Mucosa of descending colon (tissue), 3 donors: ENCODE measurements around the gene RAP1GAP. TPM values are rescaled to one million over a fixed set of nuclear protein-coding genes. Genes with fewer than 3 reads are reported as not detected.

ENCODE experiments used
- ATAC-seq: fragments of 200-7000 bp; cut with Tn5 transposase; one replicate; pipeline ENCODE4 v1.9.1; 2020; ENCODE audit warnings: mild to moderate bottlenecking, moderate library complexity
- DNase-seq, 3 donors: peaks; one replicate each; pipeline ENCODE4 v3.0.0-alpha.2; 2020
- H3K36me3 ChIP-seq: fragments of 200-600 bp; one replicate; pipeline ENCODE4 v1.8.0; 2021; ENCODE audit warnings: low read depth, mild to moderate bottlenecking
- H3K4me1 ChIP-seq: fragments of 200-600 bp; one replicate; pipeline ENCODE4 v1.8.0; 2021; ENCODE audit warnings: low read depth, mild to moderate bottlenecking
- H3K4me3 ChIP-seq: fragments of 200-600 bp; one replicate; pipeline ENCODE4 v1.8.0; 2021; ENCODE audit warnings: mild to moderate bottlenecking
- H3K9me3 ChIP-seq: fragments of 200-600 bp; one replicate; pipeline ENCODE4 v1.8.0; 2021; ENCODE audit warnings: mild to moderate bottlenecking
- intact Hi-C, 2 donors: fragments of 100-400 bp; cut with DNase I in 1 of 2; cut with micrococcal nuclease in 1 of 2; formaldehyde crosslinking; loops; one replicate each; pipeline versions ENCODE4 v1.11.0 to v1.11.1; 2022; cut with DNase I, micrococcal nuclease
- total RNA-seq, 3 donors: library from RNA; stranded (reverse); fragmentation: NEBNext Ultra II Directional in 2 of 3; extraction: Animal tissue kit (Norgen Biotek cat#: 25700) in 2 of 3; gene quantifications; one replicate each; pipeline versions ENCODE4 v1.2.1 to v1.2.4, GENCODE V29; 2021 to 2023
- TF ChIP-seq, protein P1 (sequence below): fragments of 200-600 bp; IDR thresholded peaks from one replicate; pipeline ENCODE4 v1.8.0; 2022; ENCODE audit warnings: antibody characterized with exemption, mild to moderate bottlenecking
- donor health status: DM: no; HTN: no; CAD: no; lungs with moderate emphysema.
- donor health status: DM: no; HTN: no; CAD: no.
- donor health status: DM: no; HTN: yes; CAD: no.

Gene RAP1GAP
- total RNA-seq, 3 donors from 2014 or later, result 15.7 to 59.6 (median 43.0) TPM

DNA sequence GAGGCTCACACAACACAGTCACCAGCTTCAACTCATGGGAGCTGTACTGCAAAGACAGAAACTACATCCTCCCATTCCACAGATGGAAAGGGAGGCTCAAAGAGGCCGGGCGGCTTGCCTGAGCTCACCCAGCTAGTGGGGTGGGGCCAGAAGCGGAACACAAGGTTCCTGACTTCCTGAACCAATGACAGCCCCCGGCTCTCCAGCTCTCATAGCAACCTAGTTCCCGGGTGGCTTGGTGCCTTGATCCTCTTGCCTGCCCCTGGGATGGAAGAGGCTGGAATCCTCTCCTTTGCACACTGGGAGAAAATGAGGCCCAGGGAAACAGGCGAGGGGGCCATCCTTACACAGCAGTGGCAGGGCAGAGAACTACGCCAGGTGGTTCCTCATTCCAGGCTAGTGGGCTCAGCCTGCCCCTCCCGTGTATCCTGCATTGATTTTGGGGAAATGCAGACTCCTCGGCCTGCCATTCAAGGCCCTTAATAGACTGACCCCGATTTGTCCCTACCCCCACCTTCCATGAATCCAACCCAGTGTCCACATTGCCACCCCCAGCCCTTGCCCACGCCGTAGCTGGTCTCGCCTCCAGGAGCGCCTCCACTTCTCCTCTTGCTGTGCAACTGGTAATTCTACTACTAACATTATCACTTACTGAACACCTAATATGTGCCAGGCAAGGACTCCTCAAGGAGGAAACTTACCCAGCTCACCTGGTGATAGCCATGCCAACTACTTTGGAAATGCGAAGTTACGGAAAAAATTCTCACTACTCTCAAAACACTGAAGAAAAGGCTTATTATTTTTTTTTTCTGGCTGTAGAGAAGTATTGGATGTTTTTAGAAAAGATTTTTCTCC is 5.0 kb downstream of the RAP1GAP start:
- intact Hi-C loops, result no loop called here
- peaks cover 12% of the 10 kb centered on the region for H3K4me1 ChIP-seq
- no peaks in the 10 kb centered on the region for H3K36me3 ChIP-seq
- no peak overlapping the region for H3K4me3 ChIP-seq
- DNase-seq (peak in 1 of 3 donors; percentile 11), ATAC-seq (no peak)
- TF ChIP-seq, protein P1, sequence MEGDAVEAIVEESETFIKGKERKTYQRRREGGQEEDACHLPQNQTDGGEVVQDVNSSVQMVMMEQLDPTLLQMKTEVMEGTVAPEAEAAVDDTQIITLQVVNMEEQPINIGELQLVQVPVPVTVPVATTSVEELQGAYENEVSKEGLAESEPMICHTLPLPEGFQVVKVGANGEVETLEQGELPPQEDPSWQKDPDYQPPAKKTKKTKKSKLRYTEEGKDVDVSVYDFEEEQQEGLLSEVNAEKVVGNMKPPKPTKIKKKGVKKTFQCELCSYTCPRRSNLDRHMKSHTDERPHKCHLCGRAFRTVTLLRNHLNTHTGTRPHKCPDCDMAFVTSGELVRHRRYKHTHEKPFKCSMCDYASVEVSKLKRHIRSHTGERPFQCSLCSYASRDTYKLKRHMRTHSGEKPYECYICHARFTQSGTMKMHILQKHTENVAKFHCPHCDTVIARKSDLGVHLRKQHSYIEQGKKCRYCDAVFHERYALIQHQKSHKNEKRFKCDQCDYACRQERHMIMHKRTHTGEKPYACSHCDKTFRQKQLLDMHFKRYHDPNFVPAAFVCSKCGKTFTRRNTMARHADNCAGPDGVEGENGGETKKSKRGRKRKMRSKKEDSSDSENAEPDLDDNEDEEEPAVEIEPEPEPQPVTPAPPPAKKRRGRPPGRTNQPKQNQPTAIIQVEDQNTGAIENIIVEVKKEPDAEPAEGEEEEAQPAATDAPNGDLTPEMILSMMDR, result no peak
- no peaks in the 10 kb centered on the region for H3K9me3 ChIP-seq

DNA sequence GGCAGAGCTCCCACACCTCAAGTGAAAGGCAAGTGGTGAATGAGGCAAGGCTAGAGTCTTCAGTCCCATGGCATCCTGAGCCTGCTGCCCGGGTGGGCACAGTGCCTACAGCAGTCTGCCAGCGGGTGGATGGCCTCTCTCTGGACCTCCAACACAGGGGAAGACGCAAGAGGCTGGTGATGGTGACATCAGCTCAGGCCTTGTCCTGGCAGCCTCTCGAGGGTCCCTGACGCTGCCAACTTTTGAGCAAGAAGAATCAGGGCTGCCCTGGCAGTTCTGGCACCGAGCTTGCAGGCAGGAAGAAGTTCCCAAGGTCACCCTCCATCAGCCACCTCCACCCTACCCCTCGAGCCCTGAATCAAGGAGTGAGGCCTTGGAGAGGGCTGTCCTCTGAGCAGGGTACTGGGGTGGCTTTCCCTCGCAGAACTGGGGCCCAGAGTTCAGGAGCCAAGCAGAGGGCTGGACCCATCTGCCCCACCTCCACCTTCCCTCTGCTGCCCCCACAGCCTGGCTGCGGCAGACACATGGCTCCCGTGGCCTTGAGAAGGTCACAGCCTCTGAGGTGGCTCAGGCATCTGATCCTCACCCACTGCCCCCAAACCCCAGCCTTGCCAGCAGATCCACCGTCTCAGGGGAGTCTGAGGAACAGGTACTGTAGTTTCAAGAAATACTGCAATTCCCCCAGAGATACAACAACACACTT is 5.8 kb downstream of the RAP1GAP start:
- no peak for ATAC-seq
- intact Hi-C loops, result no loop called here
- H3K36me3 ChIP-seq, result no peaks in the 10 kb centered on the region

DNA sequence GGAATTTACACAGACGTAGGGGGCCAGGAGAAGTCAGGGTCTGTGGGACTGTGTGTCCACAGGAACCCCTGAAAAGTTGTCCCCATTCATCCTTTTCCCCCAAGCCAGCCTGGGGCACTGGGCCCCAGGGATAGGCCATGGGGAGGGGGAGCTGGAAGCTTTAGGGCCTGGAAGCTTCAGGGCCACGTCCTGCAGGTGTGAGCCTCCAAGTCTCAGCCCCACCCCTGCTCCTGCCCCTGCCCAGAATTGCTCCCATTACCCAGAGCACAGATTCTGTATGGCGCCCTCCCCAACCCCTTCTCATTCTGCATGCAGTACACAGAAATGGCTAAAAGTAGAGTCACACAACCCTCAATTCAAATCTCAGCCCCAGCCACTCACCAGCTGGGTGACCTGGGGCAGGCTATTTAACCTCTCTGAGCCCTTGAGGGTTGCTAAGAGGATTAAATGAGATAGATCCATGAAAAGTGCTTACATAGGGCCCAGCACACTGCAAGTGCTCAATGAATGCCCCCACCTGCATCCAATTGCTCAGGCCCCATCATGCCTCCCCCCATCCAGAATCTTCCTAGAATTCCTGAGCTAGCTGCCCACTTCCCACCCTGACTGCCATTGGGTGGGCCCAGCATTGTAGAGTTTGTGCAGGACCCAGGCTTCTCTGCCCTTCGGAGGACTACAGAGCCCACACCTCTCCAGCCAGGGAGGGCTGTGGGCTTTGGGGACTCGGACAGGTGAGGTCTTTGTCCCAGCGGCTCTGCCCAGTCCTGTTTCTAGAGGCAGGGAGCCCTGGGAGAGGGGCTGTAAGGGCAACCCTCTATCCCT is 6.5 kb downstream of the RAP1GAP start:
- Histone ChIP-seq H3K4me1 (peaks cover 5% of the 10 kb centered on the region), H3K9me3 (no peaks in the 10 kb centered on the region), H3K36me3 (no peaks in the 10 kb centered on the region), H3K4me3 (no peak overlapping the region)
- ATAC-seq, result no peak
- TF ChIP-seq, protein P1, result no peak
- DNase-seq, result peak in 1 of 3 donors; percentile 16
- intact Hi-C loops, result no loop called here

More for the DNA sequence above, 5.8 kb downstream of the RAP1GAP start:
- Histone ChIP-seq H3K9me3 (no peaks in the 10 kb centered on the region), H3K4me1 (peaks cover 6% of the 10 kb centered on the region), H3K4me3 (no peak overlapping the region)
- TF ChIP-seq, protein P1, result no peak
- peak in 1 of 3 donors; percentile 9 for DNase-seq

DNA sequence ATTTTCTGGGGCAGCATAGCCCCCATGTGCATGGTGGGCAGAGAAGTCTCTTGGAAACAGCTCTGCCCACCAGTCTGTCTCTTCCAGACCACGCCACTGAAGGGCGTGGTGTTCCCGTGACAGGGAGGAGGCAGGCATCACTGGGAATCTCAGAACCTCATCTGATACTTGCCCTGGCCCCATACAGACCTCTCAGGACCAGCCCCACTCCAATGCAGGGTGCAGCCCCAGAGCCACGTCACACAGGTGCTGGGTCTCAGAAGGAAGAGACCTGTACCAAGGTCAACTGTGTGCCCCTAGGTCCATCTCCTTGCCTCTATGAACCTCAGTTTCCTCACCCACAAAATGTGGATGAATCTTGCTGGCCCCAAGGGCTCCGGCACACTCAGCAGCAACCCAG is 7.3 kb downstream of the RAP1GAP start:
- Histone ChIP-seq H3K4me3 (no peak overlapping the region), H3K4me1 (peaks cover 5% of the 10 kb centered on the region), H3K36me3 (no peaks in the 10 kb centered on the region), H3K9me3 (no peaks in the 10 kb centered on the region)
- intact Hi-C loops, result no loop called here
- TF ChIP-seq, protein P1, result no peak
- peak in 1 of 3 donors; percentile 8 for DNase-seq
- no peak for ATAC-seq

DNA sequence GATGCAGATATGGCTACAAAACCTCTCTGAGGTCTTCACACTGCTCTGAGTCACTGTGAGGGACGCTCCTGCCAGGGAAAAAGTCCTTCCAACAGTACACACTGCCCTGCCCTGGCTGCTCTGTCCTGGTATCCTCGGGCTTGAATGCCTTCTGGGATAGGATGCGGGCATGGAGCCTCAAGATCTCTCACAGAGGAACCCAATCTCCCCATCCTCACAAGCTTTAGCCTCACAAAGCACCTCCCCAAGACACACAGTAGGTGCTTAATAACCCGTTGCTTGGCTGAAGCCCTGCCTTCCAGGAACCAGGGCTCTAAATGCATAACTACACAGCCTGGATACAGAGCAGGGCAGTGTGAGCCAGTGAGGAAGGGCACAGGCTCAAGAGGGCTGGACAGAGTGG is 9.2 kb downstream of the RAP1GAP start:
- Histone ChIP-seq H3K4me3 (no peak overlapping the region), H3K4me1 (peaks cover 5% of the 10 kb centered on the region), H3K9me3 (no peaks in the 10 kb centered on the region), H3K36me3 (no peaks in the 10 kb centered on the region)
- TF ChIP-seq, protein P1, result no peak
- DNase-seq (no peak), ATAC-seq (no peak)
- intact Hi-C loops, result loop anchor here (2.0 to 10.0 kb wide), 2 partner anchors 73 to 145 kb away; no protein-coding TSS in a partner anchor
